Right lobe of liver (tissue), 6 donors: ENCODE data around the gene PSPH. TPM values are rescaled to one million over a fixed set of nuclear protein-coding genes. Genes with fewer than 3 reads are reported as not detected.

ENCODE experiments used
- ATAC-seq, 4 donors: fragments of 200-7000 bp; cut with Tn5 transposase; one replicate each; pipeline ENCODE4 v1.9.1; 2020; ENCODE audit warnings: mild to moderate bottlenecking in 4 of 4, moderate library complexity in 4 of 4
- DNase-seq, 3 donors: peaks; one replicate each; pipeline ENCODE4 v3.0.0-alpha.2; 2020
- H3K27ac ChIP-seq, 3 donors: fragments of 200-600 bp; one replicate each; pipeline ENCODE4 v1.8.0; 2022
- H3K27me3 ChIP-seq, 2 donors: fragments of 200-600 bp; one replicate each; pipeline ENCODE4 v1.8.0; 2022
- H3K36me3 ChIP-seq, 4 donors: fragments of 200-600 bp; sonication (generic) in 1 of 4; one replicate each; pipeline versions ENCODE4 v1.5.1 to v1.8.0; 2017 to 2022; ENCODE audit warnings: control low read depth in 1 of 4
- H3K4me1 ChIP-seq, 4 donors: fragments of 200-600 bp; sonication (generic) in 1 of 4; one replicate each; pipeline versions ENCODE4 v1.5.1 to v1.8.0; 2017 to 2022; ENCODE audit warnings: control low read depth in 1 of 4
- H3K4me3 ChIP-seq, 3 donors: fragments of 200-600 bp; one replicate each; pipeline ENCODE4 v1.8.0; 2022
- H3K9me3 ChIP-seq, 4 donors: fragments of 200-600 bp; sonication (generic) in 1 of 4; one replicate each; pipeline versions ENCODE4 v1.5.1 to v1.8.0; 2017 to 2022; ENCODE audit warnings: control low read depth in 1 of 4
- POLR2A ChIP-seq: fragments of 450-650 bp; IDR thresholded peaks from one replicate; pipeline ENCODE4 v1.6.1; 2017; ENCODE audit warnings: antibody characterized with exemption, mild to moderate bottlenecking
- WGBS: methylation state at CpG from one replicate; pipeline ENCODE4 v1.1.6; 2018; ENCODE audit warnings: low coverage, low lambda C conversion rate; ENCODE audit not compliant: insufficient coverage; ENCODE audit errors: missing lambda C conversion rate; 5-methylcytosine and 5-hydroxymethylcytosine counted together
- intact Hi-C, 2 donors: fragments of 100-400 bp; cut with DNase I; formaldehyde crosslinking; loops; one replicate each; pipeline versions ENCODE4 v1.11.2 to v1.14.1; 2022
- total RNA-seq, 6 experiments: library from RNA; depleted of rRNA in 2 of 6; stranded (reverse); fragments of >200 nt in 2 of 6; fragmentation: NEBNext Ultra II Directional in 3 of 6; extraction: Animal tissue kit (Norgen Biotek cat#: 25700) in 3 of 6; gene quantifications; one replicate each; pipeline versions ENCODE4 v1.1.0 to v1.2.4, GENCODE V29; 2016 to 2023
- TF ChIP-seq, protein P1 (sequence below), 4 donors: fragments of 200-600 bp in 3 of 4; fragments of 450-650 bp in 1 of 4; IDR thresholded peaks; one replicate each; pipeline versions ENCODE4 v1.5.1 to v1.8.0; 2016 to 2022; ENCODE audit warnings: antibody characterized with exemption in 4 of 4, mild to moderate bottlenecking in 2 of 4
- donor health status: DM: no; HTN: yes; CAD: no.
- donor health status: DM: no; HTN: no; CAD: no.
- donor health status: DM: no; HTN: no; CAD: no.
- donor health status: DM: no; HTN: yes; CAD: no.
- donor health status: DM: no; HTN: yes; CAD: no.

Gene PSPH
- total RNA-seq, 6 experiments from 2014 or later: 5.3 to 32.2 (median 9.7) TPM

DNA sequence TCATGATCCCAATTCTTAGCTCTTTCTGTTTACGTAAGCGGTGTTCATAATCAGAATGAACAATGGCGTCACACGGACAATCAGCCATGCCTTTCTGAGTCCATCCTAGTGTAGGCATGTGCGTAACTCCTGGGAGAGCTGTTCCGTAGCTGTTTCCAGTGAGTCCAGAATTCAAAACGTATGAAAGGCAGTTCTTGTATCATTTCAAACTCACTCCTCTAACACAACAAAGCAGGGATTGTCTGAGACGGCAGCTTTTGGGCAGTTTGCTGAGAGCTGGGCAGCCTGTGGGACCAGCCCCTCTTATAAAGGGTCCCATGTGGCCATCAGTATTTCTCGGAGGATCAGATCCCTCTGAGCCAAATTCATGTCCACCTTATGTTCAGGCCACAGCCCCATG, 43.4 kb downstream of the PSPH start:
- WGBS: 94% methylated on average over 7 of the region's 9 CpGs
- Histone ChIP-seq H3K4me3 (no peak overlapping the region), H3K36me3 (peaks cover 0 to 6% (median 0%) of the 10 kb centered on the region in 4 donors), H3K9me3 (no peaks in the 10 kb centered on the region), H3K27ac (no peak overlapping the region), H3K4me1 (peaks cover 0 to 3% (median 0%) of the 10 kb centered on the region in 4 donors), H3K27me3 (no peaks in the 10 kb centered on the region)
- intact Hi-C loops: loop anchor here (5.0 to 10.0 kb wide), 2 partner anchors 59 to 67 kb away; no protein-coding TSS in a partner anchor
- DNase-seq (no peak), ATAC-seq (no peak)
- TF ChIP-seq, protein P1, sequence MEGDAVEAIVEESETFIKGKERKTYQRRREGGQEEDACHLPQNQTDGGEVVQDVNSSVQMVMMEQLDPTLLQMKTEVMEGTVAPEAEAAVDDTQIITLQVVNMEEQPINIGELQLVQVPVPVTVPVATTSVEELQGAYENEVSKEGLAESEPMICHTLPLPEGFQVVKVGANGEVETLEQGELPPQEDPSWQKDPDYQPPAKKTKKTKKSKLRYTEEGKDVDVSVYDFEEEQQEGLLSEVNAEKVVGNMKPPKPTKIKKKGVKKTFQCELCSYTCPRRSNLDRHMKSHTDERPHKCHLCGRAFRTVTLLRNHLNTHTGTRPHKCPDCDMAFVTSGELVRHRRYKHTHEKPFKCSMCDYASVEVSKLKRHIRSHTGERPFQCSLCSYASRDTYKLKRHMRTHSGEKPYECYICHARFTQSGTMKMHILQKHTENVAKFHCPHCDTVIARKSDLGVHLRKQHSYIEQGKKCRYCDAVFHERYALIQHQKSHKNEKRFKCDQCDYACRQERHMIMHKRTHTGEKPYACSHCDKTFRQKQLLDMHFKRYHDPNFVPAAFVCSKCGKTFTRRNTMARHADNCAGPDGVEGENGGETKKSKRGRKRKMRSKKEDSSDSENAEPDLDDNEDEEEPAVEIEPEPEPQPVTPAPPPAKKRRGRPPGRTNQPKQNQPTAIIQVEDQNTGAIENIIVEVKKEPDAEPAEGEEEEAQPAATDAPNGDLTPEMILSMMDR (IDR thresholded peaks at IDR 0.05): no peak
- TF ChIP-seq POLR2A: no peak

DNA sequence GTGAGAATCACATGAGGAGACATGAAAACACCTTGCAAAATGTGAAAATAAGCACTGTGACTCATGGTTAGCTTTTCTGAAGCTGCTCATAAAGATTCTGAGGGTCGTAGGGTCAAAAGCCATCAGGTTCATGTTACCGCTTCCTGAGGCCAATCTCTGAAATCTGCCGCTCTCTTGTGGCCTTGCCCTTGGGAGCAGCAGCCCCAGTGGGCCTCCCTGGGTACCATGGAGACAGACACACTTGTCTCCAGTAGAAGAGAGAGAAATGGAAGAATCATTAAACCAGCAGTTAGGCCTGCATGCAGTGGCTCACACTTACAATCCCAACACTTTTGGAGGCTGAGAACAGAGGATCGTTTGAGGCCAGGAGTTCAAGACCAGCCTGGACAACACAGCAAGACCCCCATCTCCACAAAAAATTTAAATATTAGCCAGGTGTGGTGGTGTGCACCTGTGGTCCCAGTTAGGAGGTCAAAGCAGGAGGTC, 44.0 kb downstream of the PSPH start:
- TF ChIP-seq, protein P1 (IDR thresholded peaks at IDR 0.05): no peak
- TF ChIP-seq POLR2A: no peak
- ATAC-seq: peak in 1 of 4 donors; percentile 7
- intact Hi-C loops: loop anchor here (5.0 to 10.0 kb wide), 2 partner anchors 60 to 68 kb away; no protein-coding TSS in a partner anchor

DNA sequence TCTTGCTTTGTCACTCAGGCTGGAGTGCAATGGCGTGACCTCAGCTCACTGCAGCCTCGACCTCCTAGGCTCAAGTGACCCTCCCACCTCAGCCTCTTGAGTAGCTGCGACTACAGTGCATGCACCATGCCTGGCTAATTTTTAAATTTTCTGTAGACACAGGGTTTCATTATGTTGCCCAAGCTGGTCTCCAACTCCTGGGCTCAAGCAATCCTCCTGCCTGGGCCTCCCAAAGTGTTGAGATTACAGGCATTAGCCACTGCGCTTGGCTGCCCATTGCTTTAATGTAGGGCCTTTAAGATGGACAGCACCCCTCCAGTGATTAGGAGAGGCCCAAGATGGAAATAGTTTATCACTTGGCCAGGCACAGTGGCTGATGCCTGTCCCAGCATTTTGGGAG, 47.5 kb downstream of the PSPH start:
- intact Hi-C loops: loop anchor here in 1 of 2 donors (10.0 kb wide), 1 partner anchor 71 kb away; no protein-coding TSS in a partner anchor
- no peaks in the 10 kb centered on the region for H3K9me3 ChIP-seq
- no peak for TF ChIP-seq POLR2A
- TF ChIP-seq, protein P1 (IDR thresholded peaks at IDR 0.05): no peak
- peaks cover 0 to 14% (median 0%) of the 10 kb centered on the region in 4 donors for H3K4me1 ChIP-seq
- ATAC-seq (no peak), DNase-seq (no peak)
- no peak overlapping the region for H3K4me3 ChIP-seq
- WGBS: 73% methylated on average over 3 of the region's 4 CpGs
- no peaks in the 10 kb centered on the region for H3K27me3 ChIP-seq
- H3K36me3 ChIP-seq: no peaks in the 10 kb centered on the region
- H3K27ac ChIP-seq: no peak overlapping the region

More for the DNA sequence above, 44.0 kb downstream of the PSPH start:
- no peak for DNase-seq
- H3K27me3 ChIP-seq: no peaks in the 10 kb centered on the region
- WGBS: 71% methylated on average over 1 of the region's 4 CpGs
- no peak overlapping the region for H3K4me3 ChIP-seq
- H3K27ac ChIP-seq: no peak overlapping the region
- no peaks in the 10 kb centered on the region for H3K9me3 ChIP-seq
- peaks cover 0 to under 1% (median 0%) of the 10 kb centered on the region in 4 donors for H3K36me3 ChIP-seq
- peaks cover 0 to 3% (median 0%) of the 10 kb centered on the region in 4 donors for H3K4me1 ChIP-seq

DNA sequence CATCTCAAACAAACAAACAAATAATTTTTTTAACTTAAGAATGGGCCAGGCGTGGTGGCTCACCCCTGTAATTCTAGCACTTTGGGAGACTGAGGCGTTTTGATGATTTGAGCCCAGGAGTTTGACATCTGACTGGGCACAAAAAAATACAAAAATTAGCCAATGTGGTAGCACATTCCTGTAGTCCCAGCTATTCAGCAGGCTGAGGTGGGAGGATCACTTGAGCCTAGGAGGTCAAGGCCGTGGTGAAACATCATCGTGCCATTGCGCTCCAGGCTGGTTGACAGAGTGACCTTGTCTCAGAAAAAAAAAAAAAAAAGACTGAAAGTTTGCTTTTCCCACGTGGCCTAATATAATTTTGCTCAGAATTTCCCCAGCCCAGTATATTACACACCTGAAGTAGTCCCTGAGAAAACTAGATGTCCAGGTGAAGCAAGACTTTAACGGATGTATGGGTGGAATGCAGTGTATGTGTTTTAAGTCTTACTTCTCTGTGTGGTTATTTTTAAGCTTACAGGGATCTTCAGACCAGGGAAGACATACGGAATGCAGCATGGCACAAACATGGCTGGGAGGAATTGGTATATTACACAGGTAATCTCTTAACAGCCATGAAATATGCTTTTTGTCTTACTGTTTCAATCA, 54.3 kb downstream of the PSPH start:
- Histone ChIP-seq H3K4me1 (peaks cover 0 to 22% (median 0%) of the 10 kb centered on the region in 4 donors), H3K4me3 (no peak overlapping the region), H3K27ac (peak overlapping the region in 1 of 3 donors; percentile 7), H3K27me3 (no peaks in the 10 kb centered on the region), H3K36me3 (peaks cover 0 to 8% (median 3%) of the 10 kb centered on the region in 4 donors), H3K9me3 (no peaks in the 10 kb centered on the region)
- intact Hi-C loops: no loop called here
- DNase-seq: peak in 1 of 3 donors; percentile 27
- WGBS: 58% methylated on average over 6 of the region's 8 CpGs
- peak in 3 of 4 donors; percentile 54 to 73 (median 65) for ATAC-seq
- no peak for TF ChIP-seq POLR2A
- TF ChIP-seq, protein P1 (IDR thresholded peaks at IDR 0.05): no peak
